ENCODE data around the gene SUSD6. TPM values are rescaled to one million over a fixed set of nuclear protein-coding genes. Genes with fewer than 3 reads are reported as not detected.

Gene SUSD6
- total and polyA plus RNA-seq, 9 of the 15 experiments (the other 6 are each of a cell fraction or from before 2014, with no cell fraction given), result 2.9 to 20.7 (median 5.6) TPM

GRCh38 chr14:69685218-69685616, 73.8 kb downstream of the SUSD6 start:
- WGBS (ENCODE audit: insufficient coverage, low coverage, missing lambda C conversion rate), result 12% methylated on average over 3 of the region's 3 CpGs
- FAIRE-seq (peak; percentile 87), DNase-seq (ENCODE audit: extremely low read depth in 1 of 4, low spot score in 3 of 4) (peak in 2 of 4 experiments; percentile 22 to 60), ATAC-seq (peak; percentile 65)
- H3K27ac ChIP-seq (ENCODE audit: extremely low read depth, low read depth, low read length), result peak overlapping the region; percentile 23
- POLR2A ChIA-PET, result interaction anchor here (0.6 to 1.5 kb wide), 5 partner anchors 9 to 1600 kb away, joined by 3 to 7 read pairs (median 6); no protein-coding TSS in a partner anchor
- CTCF ChIA-PET (ENCODE audit: low intra/inter-chr PET ratio), result no interaction called here
- H3K27me3 ChIP-seq (ENCODE audit: control insufficient read depth in 2 of 2, insufficient read depth in 2 of 2, low read length in 2 of 2), result no peaks in the 10 kb centered on the region
- no peak overlapping the region for H3K4me3 ChIP-seq
- no peaks in the 10 kb centered on the region for H4K20me1 ChIP-seq (replicated peaks; ENCODE audit: control insufficient read depth, insufficient read depth, low read length)
- no peaks in the 10 kb centered on the region for H3K9me3 ChIP-seq (replicated peaks; ENCODE audit: control insufficient read depth, insufficient read depth, low read depth, low read length)
- no peaks in the 10 kb centered on the region for H3K9me1 ChIP-seq (ENCODE audit: control insufficient read depth, insufficient read depth, low read length)
- intact Hi-C loops (cut with micrococcal nuclease), result no loop called here
- peaks cover 79% of the 10 kb centered on the region for H3K79me2 ChIP-seq (ENCODE audit: control insufficient read depth, insufficient read depth, low read length)
- in situ Hi-C loops (cut with MboI), result no loop called here
- no TSS peak for BruUV-seq (replicated peaks)
- H3K4me1 ChIP-seq (replicated peaks in 1 of 2; ENCODE audit: control insufficient read depth in 2 of 2, insufficient read depth in 2 of 2, low read length in 2 of 2), result peaks cover 17 to 44% of the 10 kb centered on the region in 2 experiments; a peak in 4 of 5 replicates
- peak overlapping the region; percentile 32; the same call in 1 of the 2 replicates for H3K4me2 ChIP-seq (ENCODE audit: insufficient read depth, low read length)
- H2AFZ ChIP-seq (ENCODE audit: low read depth, low read length), result no peak overlapping the region
- no peak overlapping the region; a peak in 1 of 4 replicates for H3K9ac ChIP-seq (ENCODE audit: insufficient read depth in 1 of 2, low read depth in 2 of 2, low read length in 2 of 2)
- H3K36me3 ChIP-seq (ENCODE audit: control insufficient read depth, insufficient read depth, low read length), result peaks cover 2% of the 10 kb centered on the region; the same call in 1 of the 3 replicates
- TF ChIP-seq FOSL1 (tag; conservative IDR thresholded peaks at IDR 0.05) (peak; percentile 83), RB1 (IDR thresholded peaks at IDR 0.05; ENCODE audit: low read depth) (no peak), RBM14 (IDR thresholded peaks at IDR 0.05; ENCODE audit: borderline replicate concordance, insufficient read depth, low read depth, low read length) (no peak), DNMT1 (IDR thresholded peaks at IDR 0.05) (no peak), JUN (IDR thresholded peaks at IDR 0.05; ENCODE audit: borderline replicate concordance, low read depth, low read length) (0 out of 2 replicates have a peak, but pooled peaks have one; percentile 14), JUN (CRISPR knock-in tag; IDR thresholded peaks at IDR 0.05; ENCODE audit: borderline replicate concordance) (no peak), ADNP (tag; IDR thresholded peaks at IDR 0.05) (no peak), MEIS2 (IDR thresholded peaks at IDR 0.05; ENCODE audit: partially characterized antibody) (peak; percentile 77), JUND (IDR thresholded peaks at IDR 0.05; ENCODE audit: borderline replicate concordance, low read depth, low read length) (peak; percentile 81; the same call in 1 of the 2 replicates), JUND (tag; IDR thresholded peaks at IDR 0.05; ENCODE audit: borderline replicate concordance, low read depth, low read length) (peak; percentile 67; the same call in 2 of the 3 replicates), SMAD2 (IDR thresholded peaks at IDR 0.05; ENCODE audit: low read depth, low read length) (no peak), ESRRB (CRISPR knock-in tag; IDR thresholded peaks at IDR 0.05; ENCODE audit: borderline replicate concordance) (no peak), ZC3H11A (IDR thresholded peaks at IDR 0.05; ENCODE audit: low read depth, low read length) (no peak)
- TF ChIP-seq, protein P1, sequence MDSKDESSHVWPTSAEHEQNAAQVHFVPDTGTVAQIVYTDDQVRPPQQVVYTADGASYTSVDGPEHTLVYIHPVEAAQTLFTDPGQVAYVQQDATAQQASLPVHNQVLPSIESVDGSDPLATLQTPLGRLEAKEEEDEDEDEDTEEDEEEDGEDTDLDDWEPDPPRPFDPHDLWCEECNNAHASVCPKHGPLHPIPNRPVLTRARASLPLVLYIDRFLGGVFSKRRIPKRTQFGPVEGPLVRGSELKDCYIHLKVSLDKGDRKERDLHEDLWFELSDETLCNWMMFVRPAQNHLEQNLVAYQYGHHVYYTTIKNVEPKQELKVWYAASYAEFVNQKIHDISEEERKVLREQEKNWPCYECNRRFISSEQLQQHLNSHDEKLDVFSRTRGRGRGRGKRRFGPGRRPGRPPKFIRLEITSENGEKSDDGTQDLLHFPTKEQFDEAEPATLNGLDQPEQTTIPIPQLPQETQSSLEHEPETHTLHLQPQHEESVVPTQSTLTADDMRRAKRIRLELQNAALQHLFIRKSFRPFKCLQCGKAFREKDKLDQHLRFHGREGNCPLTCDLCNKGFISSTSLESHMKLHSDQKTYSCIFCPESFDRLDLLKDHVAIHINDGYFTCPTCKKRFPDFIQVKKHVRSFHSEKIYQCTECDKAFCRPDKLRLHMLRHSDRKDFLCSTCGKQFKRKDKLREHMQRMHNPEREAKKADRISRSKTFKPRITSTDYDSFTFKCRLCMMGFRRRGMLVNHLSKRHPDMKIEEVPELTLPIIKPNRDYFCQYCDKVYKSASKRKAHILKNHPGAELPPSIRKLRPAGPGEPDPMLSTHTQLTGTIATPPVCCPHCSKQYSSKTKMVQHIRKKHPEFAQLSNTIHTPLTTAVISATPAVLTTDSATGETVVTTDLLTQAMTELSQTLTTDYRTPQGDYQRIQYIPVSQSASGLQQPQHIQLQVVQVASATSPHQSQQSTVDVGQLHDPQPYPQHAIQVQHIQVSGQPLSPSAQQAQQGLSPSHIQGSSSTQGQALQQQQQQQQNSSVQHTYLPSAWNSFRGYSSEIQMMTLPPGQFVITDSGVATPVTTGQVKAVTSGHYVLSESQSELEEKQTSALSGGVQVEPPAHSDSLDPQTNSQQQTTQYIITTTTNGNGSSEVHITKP (IDR thresholded peaks at IDR 0.05; ENCODE audit: partially characterized antibody), result peak; percentile 58
- TF ChIP-seq, protein P2, sequence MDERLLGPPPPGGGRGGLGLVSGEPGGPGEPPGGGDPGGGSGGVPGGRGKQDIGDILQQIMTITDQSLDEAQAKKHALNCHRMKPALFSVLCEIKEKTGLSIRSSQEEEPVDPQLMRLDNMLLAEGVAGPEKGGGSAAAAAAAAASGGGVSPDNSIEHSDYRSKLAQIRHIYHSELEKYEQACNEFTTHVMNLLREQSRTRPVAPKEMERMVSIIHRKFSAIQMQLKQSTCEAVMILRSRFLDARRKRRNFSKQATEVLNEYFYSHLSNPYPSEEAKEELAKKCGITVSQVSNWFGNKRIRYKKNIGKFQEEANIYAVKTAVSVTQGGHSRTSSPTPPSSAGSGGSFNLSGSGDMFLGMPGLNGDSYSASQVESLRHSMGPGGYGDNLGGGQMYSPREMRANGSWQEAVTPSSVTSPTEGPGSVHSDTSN (CRISPR knock-in tag; IDR thresholded peaks at IDR 0.05; ENCODE audit: low read depth), result no peak
- TF ChIP-seq, protein P2 (tag; conservative IDR thresholded peaks at IDR 0.05; ENCODE audit: low read depth), result 0 out of 2 replicates have a peak, but pooled peaks have one; percentile 27
